PC-9 (cell line): ENCODE results near the gene SGK1. TPM values are rescaled to one million over a fixed set of nuclear protein-coding genes. Genes with fewer than 3 reads are reported as not detected.

Experiments
- BruUV-seq: library from RNA; stranded (reverse); fragments of 400-500 nt; replicated peaks from 2 replicates; lab custom pipeline; 2021; lab: Mats Ljungman, UMichigan
- CTCF ChIA-PET: fragments of 300-600 bp; sonication (Branson Sonifier 250); formaldehyde crosslinking; loops from one replicate; lab custom pipeline; 2022; ENCODE audit warnings: antibody characterized with exemption; lab: Charles Lee
- POLR2A ChIA-PET: fragments of 300-600 bp; sonication (Branson Sonifier 250); formaldehyde crosslinking; loops from one replicate; lab custom pipeline; 2022; ENCODE audit warnings: antibody characterized with exemption; ENCODE audit not compliant: unreplicated experiment; lab: Charles Lee
- DNase-seq, 2 experiments: peaks; one replicate each; pipeline versions ENCODE4 v3.0.0 to v3.0.0-alpha.2; 2015 to 2022; ENCODE audit warnings: mixed read lengths in 1 of 2
- H2AFZ ChIP-seq: fragments of 200-600 bp; sonication (generic); 2 replicates; pipeline ENCODE4 v1.8.1; 2017; ENCODE audit warnings: antibody characterized with exemption
- H3F3A ChIP-seq: fragments of 200-600 bp; sonication (generic); 2 replicates; pipeline ENCODE4 v1.8.1; 2017; ENCODE audit warnings: antibody characterized with exemption, mild to moderate bottlenecking, low read depth; ENCODE audit not compliant: insufficient read depth
- H3K27ac ChIP-seq: fragments of 200-600 bp; sonication (generic); 2 replicates; pipeline ENCODE4 v1.6.1; 2016; ENCODE audit warnings: mixed run types
- H3K27me3 ChIP-seq: fragments of 200-600 bp; sonication (generic); 2 replicates; pipeline ENCODE4 v1.6.1; 2016; ENCODE audit warnings: low read depth, mixed run types; ENCODE audit not compliant: insufficient read depth
- H3K36me3 ChIP-seq: fragments of 200-600 bp; sonication (generic); 2 replicates; pipeline ENCODE4 v1.6.1; 2016; ENCODE audit warnings: low read depth, mixed run types
- H3K4me1 ChIP-seq: fragments of 200-600 bp; sonication (generic); replicated peaks from 2 replicates; pipeline ENCODE4 v1.6.1; 2016; ENCODE audit warnings: mixed run types; ENCODE audit not compliant: insufficient read depth
- H3K4me2 ChIP-seq: fragments of 200-600 bp; sonication (generic); 2 replicates; pipeline ENCODE4 v1.6.1; 2017; ENCODE audit warnings: mixed run types
- H3K4me3 ChIP-seq: fragments of 200-600 bp; sonication (generic); 2 replicates; pipeline ENCODE4 v1.6.1; 2016; ENCODE audit warnings: mixed run types
- H3K79me2 ChIP-seq: fragments of 200-600 bp; sonication (generic); 2 replicates; pipeline ENCODE4 v1.6.1; 2017; ENCODE audit warnings: low read depth, mixed run types
- H3K9me2 ChIP-seq: fragments of 200-600 bp; sonication (generic); 2 replicates; pipeline ENCODE4 v1.8.1; 2017; ENCODE audit warnings: mild to moderate bottlenecking; ENCODE audit not compliant: insufficient read depth
- H3K9me3 ChIP-seq: fragments of 200-600 bp; sonication (generic); 2 replicates; pipeline ENCODE4 v1.8.1; 2016; ENCODE audit warnings: low read depth; ENCODE audit not compliant: insufficient read depth
- H4K20me1 ChIP-seq: fragments of 200-600 bp; sonication (generic); 2 replicates; pipeline ENCODE4 v1.8.1; 2017; ENCODE audit not compliant: insufficient read depth
- CTCF ChIP-seq: fragments of 200-600 bp; sonication (generic); conservative IDR thresholded peaks from 2 replicates; pipeline ENCODE4 v1.6.1; 2017; ENCODE audit warnings: mixed run types, antibody characterized with exemption, mild to moderate bottlenecking, moderate library complexity
- EZH2 ChIP-seq: fragments of 200-600 bp; sonication (generic); IDR thresholded peaks from 2 replicates; pipeline ENCODE4 v1.8.0; 2017; ENCODE audit warnings: antibody characterized with exemption, low read depth
- intact Hi-C: fragments of 100-400 bp; cut with micrococcal nuclease; formaldehyde crosslinking; loops from one replicate; pipeline ENCODE4 v1.10.0; 2022; ENCODE audit not compliant: unreplicated experiment
- total RNA-seq: library from RNA; stranded (reverse); gene quantifications from 2 replicates; pipeline ENCODE4 v1.2.3, GENCODE V29; 2021

The SGK1 gene
- total RNA-seq, 1 experiment from 2014 or later = 11.3 TPM

- CTCF ChIA-PET = no interaction called here
- TF ChIP-seq CTCF = no peak
- no peak for TF ChIP-seq EZH2
- Histone ChIP-seq H3K36me3 (no peaks in the 10 kb centered on the region), H3K79me2 (no peaks in the 10 kb centered on the region), H3K27ac (no peak overlapping the region), H3K4me2 (no peak overlapping the region), H3K4me1 (peaks cover 16% of the 10 kb centered on the region), H2AFZ (no peak overlapping the region), H3K9me2 (no peaks in the 10 kb centered on the region), H4K20me1 (no peaks in the 10 kb centered on the region), H3K4me3 (no peak overlapping the region), H3K27me3 (no peaks in the 10 kb centered on the region), H3K9me3 (peaks cover 5% of the 10 kb centered on the region; the same call in 1 of the 2 replicates), H3F3A (peaks cover 8% of the 10 kb centered on the region; the same call in 1 of the 2 replicates)
- BruUV-seq = no TSS peak
- intact Hi-C loops = no loop called here
- no peak for DNase-seq
- POLR2A ChIA-PET = interaction anchor here (0.6 kb wide), 1 partner anchor 229 kb away, joined by 3 read pairs; no protein-coding TSS in a partner anchor
Observed at GRCh38 chr6:134204031-134204430, 113.9 kb downstream of the SGK1 start.

- Histone ChIP-seq H3K36me3 (no peaks in the 10 kb centered on the region), H3K9me3 (peaks cover 5% of the 10 kb centered on the region; the same call in 1 of the 2 replicates), H3K4me2 (no peak overlapping the region), H2AFZ (no peak overlapping the region), H3K9me2 (no peaks in the 10 kb centered on the region), H3K4me1 (peaks cover 17% of the 10 kb centered on the region), H3K27me3 (no peaks in the 10 kb centered on the region), H3F3A (peaks cover 8% of the 10 kb centered on the region; the same call in 1 of the 2 replicates), H3K79me2 (no peaks in the 10 kb centered on the region), H3K27ac (no peak overlapping the region), H3K4me3 (no peak overlapping the region), H4K20me1 (no peaks in the 10 kb centered on the region)
- BruUV-seq = no TSS peak
- ChIA-PET CTCF (no interaction called here), POLR2A (no interaction called here)
- DNase-seq = no peak
- intact Hi-C loops = no loop called here
- no peak for TF ChIP-seq CTCF
- TF ChIP-seq EZH2 = no peak
Observed at GRCh38 chr6:134201716-134202115, 116.2 kb downstream of the SGK1 start.

GRCh38 chr6:134199848-134200606, 117.9 kb downstream of the SGK1 start:
- H3K9me3 ChIP-seq = peaks cover 5% of the 10 kb centered on the region; the same call in 1 of the 2 replicates
- no peak overlapping the region for H3K4me3 ChIP-seq
- H3K9me2 ChIP-seq = no peaks in the 10 kb centered on the region
- peaks cover 17% of the 10 kb centered on the region for H3K4me1 ChIP-seq
- intact Hi-C loops = no loop called here
- no peaks in the 10 kb centered on the region for H4K20me1 ChIP-seq
- ChIA-PET POLR2A (no interaction called here), CTCF (no interaction called here)
- H3K4me2 ChIP-seq = peak overlapping the region; percentile 56
- no peaks in the 10 kb centered on the region for H3K36me3 ChIP-seq
- H2AFZ ChIP-seq = no peak overlapping the region; the same call in 1 of the 2 replicates
- TF ChIP-seq EZH2 (no peak), CTCF (no peak)
- H3K27ac ChIP-seq = peak overlapping the region; percentile 48
- peak in 1 of 2 experiments; percentile 83 for DNase-seq
- H3K27me3 ChIP-seq = no peaks in the 10 kb centered on the region
- peaks cover 8% of the 10 kb centered on the region; the same call in 1 of the 2 replicates for H3F3A ChIP-seq
- BruUV-seq = no TSS peak
- H3K79me2 ChIP-seq = no peaks in the 10 kb centered on the region
